Measurements from ENCODE around the gene KIAA1217. TPM values are rescaled to one million over a fixed set of nuclear protein-coding genes. Genes with fewer than 3 reads are reported as not detected.

KIAA1217 gene
- total RNA-seq, 1 donor from 2014 or later: 121 TPM

- H3K36me3 Mint-ChIP-seq (ENCODE audit: insufficient read depth): peaks cover 6% of the 10 kb centered on the region
- H3K27ac Mint-ChIP-seq: peak overlapping the region; percentile 69
- no peaks in the 10 kb centered on the region for H3K27me3 Mint-ChIP-seq
- TF ChIP-seq CTCF (IDR thresholded peaks at IDR 0.05; ENCODE audit: unreplicated experiment): no peak
- H3K9me3 Mint-ChIP-seq (ENCODE audit: low read depth): no peaks in the 10 kb centered on the region
- H3K4me3 Mint-ChIP-seq (ENCODE audit: low read depth): no peak overlapping the region
- DNase-seq (ENCODE audit: low spot score, unreplicated experiment): no peak
- peaks cover 42% of the 10 kb centered on the region for H3K4me1 Mint-ChIP-seq (ENCODE audit: low read depth)
Observed at GRCh38 chr10:24249829-24250415, 41.0 kb downstream of the KIAA1217 start.

- Mint-ChIP-seq H3K36me3 (ENCODE audit: insufficient read depth) (peaks cover 1% of the 10 kb centered on the region), H3K4me3 (ENCODE audit: low read depth) (peak overlapping the region; percentile 24), H3K27me3 (no peaks in the 10 kb centered on the region), H3K27ac (peak overlapping the region; percentile 98), H3K9me3 (ENCODE audit: low read depth) (no peaks in the 10 kb centered on the region), H3K4me1 (ENCODE audit: low read depth) (peaks cover 51% of the 10 kb centered on the region)
- no peak for TF ChIP-seq CTCF (IDR thresholded peaks at IDR 0.05; ENCODE audit: unreplicated experiment)
- no peak for DNase-seq (ENCODE audit: low spot score, unreplicated experiment)
Observed at GRCh38 chr10:24251547-24251946, 42.6 kb downstream of the KIAA1217 start.

GRCh38 chr10:24254180-24254579, 45.2 kb downstream of the KIAA1217 start:
- Mint-ChIP-seq H3K27me3 (no peaks in the 10 kb centered on the region), H3K9me3 (ENCODE audit: low read depth) (no peaks in the 10 kb centered on the region), H3K36me3 (ENCODE audit: insufficient read depth) (peaks cover 8% of the 10 kb centered on the region), H3K27ac (no peak overlapping the region), H3K4me1 (ENCODE audit: low read depth) (peaks cover 50% of the 10 kb centered on the region), H3K4me3 (ENCODE audit: low read depth) (no peak overlapping the region)
- no peak for DNase-seq (ENCODE audit: low spot score, unreplicated experiment)
- TF ChIP-seq CTCF (IDR thresholded peaks at IDR 0.05; ENCODE audit: unreplicated experiment): no peak

- no peaks in the 10 kb centered on the region for H3K9me3 Mint-ChIP-seq (ENCODE audit: low read depth)
- peaks cover 45% of the 10 kb centered on the region for H3K4me1 Mint-ChIP-seq (ENCODE audit: low read depth)
- peaks cover 8% of the 10 kb centered on the region for H3K36me3 Mint-ChIP-seq (ENCODE audit: insufficient read depth)
- H3K4me3 Mint-ChIP-seq (ENCODE audit: low read depth): peak overlapping the region; percentile 26
- H3K27ac Mint-ChIP-seq: peak overlapping the region; percentile 85
- no peak for DNase-seq (ENCODE audit: low spot score, unreplicated experiment)
- no peak for TF ChIP-seq CTCF (IDR thresholded peaks at IDR 0.05; ENCODE audit: unreplicated experiment)
- no peaks in the 10 kb centered on the region for H3K27me3 Mint-ChIP-seq
Observed at GRCh38 chr10:24255115-24255880, 46.4 kb downstream of the KIAA1217 start.

GRCh38 chr10:24255881-24256311, 47.0 kb downstream of the KIAA1217 start:
- Mint-ChIP-seq H3K36me3 (ENCODE audit: insufficient read depth) (peaks cover 8% of the 10 kb centered on the region), H3K4me1 (ENCODE audit: low read depth) (peaks cover 45% of the 10 kb centered on the region), H3K27me3 (no peaks in the 10 kb centered on the region), H3K27ac (peak overlapping the region; percentile 85), H3K9me3 (ENCODE audit: low read depth) (no peaks in the 10 kb centered on the region), H3K4me3 (ENCODE audit: low read depth) (no peak overlapping the region)
- TF ChIP-seq CTCF (IDR thresholded peaks at IDR 0.05; ENCODE audit: unreplicated experiment): no peak
- no peak for DNase-seq (ENCODE audit: low spot score, unreplicated experiment)

Measured in progenitor cell of endocrine pancreas (in vitro differentiated cells).